ENCODE data around the gene NAGLU.

NAGLU gene

DNA sequence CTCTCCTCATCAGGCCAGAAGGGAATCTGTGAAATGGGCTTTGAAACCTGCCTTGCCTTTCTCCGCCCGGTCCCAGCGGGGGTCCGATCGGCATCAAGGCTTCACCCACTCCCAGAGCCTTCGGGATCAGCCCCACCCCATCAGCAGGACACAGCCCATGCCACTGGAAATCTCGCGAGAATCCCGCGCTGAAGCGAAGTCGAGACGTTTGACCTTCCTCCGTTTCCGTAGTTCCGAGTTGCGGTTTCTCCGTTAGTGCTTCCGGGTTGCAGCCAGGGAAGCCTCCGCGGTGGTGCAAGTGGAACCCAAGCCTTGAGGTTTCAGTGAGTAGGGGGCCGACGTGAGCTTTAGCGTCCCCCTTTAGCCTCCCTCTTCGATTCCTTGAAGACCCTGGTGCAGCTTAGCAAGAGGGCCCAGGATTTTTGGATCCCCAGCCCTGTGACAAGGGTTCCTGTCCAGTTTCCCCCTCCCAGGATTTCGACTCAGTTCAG lies 25.9 kb downstream of the NAGLU start, which contains the start of gene COASY:
Gene COASY (plus strand): TSS at position 252 of the 491 bp plus-strand sequence. CDS start 475 bp downstream, outside the sequence.
- Histone ChIP-seq H3K4me3 (ENCODE audit: low read depth, low read length) (peak within 1 kb of the TSS; percentile 95), H3K27me3 (ENCODE audit: insufficient read depth, low read depth, severe bottlenecking) (no peaks in the 10 kb centered on the region), H3K36me3 (peaks cover 37% of the 10 kb centered on the region), H3K27ac (peak within 1 kb of the TSS; percentile 85), H3K9me3 (ENCODE audit: severe bottlenecking) (no peaks in the 10 kb centered on the region)
- DNase-seq: peak; percentile 99
- TF ChIP-seq, protein P1, sequence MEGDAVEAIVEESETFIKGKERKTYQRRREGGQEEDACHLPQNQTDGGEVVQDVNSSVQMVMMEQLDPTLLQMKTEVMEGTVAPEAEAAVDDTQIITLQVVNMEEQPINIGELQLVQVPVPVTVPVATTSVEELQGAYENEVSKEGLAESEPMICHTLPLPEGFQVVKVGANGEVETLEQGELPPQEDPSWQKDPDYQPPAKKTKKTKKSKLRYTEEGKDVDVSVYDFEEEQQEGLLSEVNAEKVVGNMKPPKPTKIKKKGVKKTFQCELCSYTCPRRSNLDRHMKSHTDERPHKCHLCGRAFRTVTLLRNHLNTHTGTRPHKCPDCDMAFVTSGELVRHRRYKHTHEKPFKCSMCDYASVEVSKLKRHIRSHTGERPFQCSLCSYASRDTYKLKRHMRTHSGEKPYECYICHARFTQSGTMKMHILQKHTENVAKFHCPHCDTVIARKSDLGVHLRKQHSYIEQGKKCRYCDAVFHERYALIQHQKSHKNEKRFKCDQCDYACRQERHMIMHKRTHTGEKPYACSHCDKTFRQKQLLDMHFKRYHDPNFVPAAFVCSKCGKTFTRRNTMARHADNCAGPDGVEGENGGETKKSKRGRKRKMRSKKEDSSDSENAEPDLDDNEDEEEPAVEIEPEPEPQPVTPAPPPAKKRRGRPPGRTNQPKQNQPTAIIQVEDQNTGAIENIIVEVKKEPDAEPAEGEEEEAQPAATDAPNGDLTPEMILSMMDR (IDR thresholded peaks at IDR 0.05; ENCODE audit: low read depth, low read length): no peak

DNA sequence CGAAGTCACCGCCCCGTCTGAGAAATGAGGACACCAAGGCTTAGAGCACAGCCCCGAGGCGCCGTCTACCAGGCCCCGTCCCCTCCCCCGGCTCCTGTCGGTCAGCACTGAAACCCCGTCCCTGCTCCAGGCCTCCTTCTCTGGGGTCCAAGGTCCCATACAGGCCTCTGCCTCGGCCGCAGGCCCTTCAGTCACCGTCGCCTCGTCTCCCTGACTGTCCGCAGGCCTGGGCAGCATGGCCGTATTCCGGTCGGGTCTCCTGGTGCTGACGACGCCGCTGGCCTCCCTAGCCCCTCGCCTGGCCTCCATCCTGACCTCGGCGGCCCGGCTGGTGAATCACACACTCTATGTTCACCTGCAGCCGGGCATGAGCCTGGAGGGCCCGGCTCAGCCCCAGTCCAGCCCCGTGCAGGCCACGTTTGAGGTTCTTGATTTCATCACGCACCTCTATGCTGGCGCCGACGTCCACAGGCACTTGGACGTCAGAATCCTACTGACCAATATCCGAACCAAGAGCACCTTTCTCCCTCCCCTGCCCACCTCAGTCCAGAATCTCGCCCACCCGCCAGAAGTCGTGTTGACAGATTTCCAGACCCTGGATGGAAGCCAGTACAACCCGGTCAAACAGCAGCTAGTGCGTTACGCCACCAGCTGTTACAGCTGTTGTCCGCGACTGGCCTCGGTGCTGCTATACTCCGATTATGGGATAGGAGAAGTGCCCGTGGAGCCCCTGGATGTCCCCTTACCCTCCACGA lies 26.5 kb downstream of the NAGLU start:
- Histone ChIP-seq H3K4me3 (ENCODE audit: low read depth, low read length) (peak overlapping the region; percentile 95), H3K27ac (peak overlapping the region; percentile 85), H3K9me3 (ENCODE audit: severe bottlenecking) (no peaks in the 10 kb centered on the region), H3K36me3 (peaks cover 44% of the 10 kb centered on the region), H3K27me3 (ENCODE audit: insufficient read depth, low read depth, severe bottlenecking) (no peaks in the 10 kb centered on the region)
- TF ChIP-seq, protein P1 (IDR thresholded peaks at IDR 0.05; ENCODE audit: low read depth, low read length): no peak
- DNase-seq: peak; percentile 66

DNA sequence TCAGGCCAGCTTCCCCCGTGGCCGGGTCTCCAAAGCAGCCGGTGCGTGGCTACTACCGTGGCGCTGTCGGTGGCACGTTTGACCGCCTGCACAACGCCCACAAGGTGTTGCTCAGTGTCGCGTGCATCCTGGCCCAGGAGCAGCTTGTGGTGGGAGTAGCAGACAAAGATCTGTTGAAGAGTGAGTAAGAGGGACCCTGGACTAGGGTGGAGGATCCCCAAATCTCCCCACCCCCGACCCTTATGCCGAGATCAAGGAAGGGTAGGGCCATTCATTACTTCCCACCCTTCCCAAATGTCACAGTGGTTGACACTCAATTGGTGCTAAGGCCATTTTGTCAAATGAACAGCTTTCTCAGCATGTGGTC lies 27.1 kb downstream of the NAGLU start:
- peak; percentile 9 for DNase-seq
- Histone ChIP-seq H3K27ac (peak overlapping the region; percentile 85), H3K9me3 (ENCODE audit: severe bottlenecking) (no peaks in the 10 kb centered on the region), H3K27me3 (ENCODE audit: insufficient read depth, low read depth, severe bottlenecking) (no peaks in the 10 kb centered on the region), H3K4me3 (ENCODE audit: low read depth, low read length) (peak overlapping the region; percentile 95), H3K36me3 (peaks cover 48% of the 10 kb centered on the region)
- TF ChIP-seq, protein P1 (IDR thresholded peaks at IDR 0.05; ENCODE audit: low read depth, low read length): no peak

DNA sequence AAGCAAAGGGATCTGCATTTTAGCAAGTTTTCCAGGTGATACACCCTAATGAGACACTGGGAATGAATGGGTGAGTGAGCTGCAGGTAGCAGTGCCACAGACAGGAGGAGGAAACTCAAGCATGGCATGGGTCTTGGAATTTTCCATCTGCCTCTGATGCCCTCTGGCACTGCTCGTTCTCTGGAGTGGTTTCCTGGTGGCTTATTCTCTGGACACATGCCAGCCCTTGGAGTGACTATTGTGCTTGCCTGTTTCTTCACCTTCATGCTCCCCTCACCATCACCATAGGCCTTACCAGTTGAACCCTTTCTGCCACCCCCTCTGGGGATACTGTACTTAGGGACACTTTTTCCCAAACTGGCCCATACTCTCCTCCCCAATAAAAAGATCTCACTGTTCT lies 27.5 kb downstream of the NAGLU start:
- DNase-seq: no peak
- Histone ChIP-seq H3K36me3 (peaks cover 52% of the 10 kb centered on the region), H3K27ac (no peak overlapping the region), H3K4me3 (ENCODE audit: low read depth, low read length) (no peak overlapping the region), H3K27me3 (ENCODE audit: insufficient read depth, low read depth, severe bottlenecking) (no peaks in the 10 kb centered on the region), H3K9me3 (ENCODE audit: severe bottlenecking) (no peaks in the 10 kb centered on the region)
- TF ChIP-seq, protein P1 (IDR thresholded peaks at IDR 0.05; ENCODE audit: low read depth, low read length): no peak

DNA sequence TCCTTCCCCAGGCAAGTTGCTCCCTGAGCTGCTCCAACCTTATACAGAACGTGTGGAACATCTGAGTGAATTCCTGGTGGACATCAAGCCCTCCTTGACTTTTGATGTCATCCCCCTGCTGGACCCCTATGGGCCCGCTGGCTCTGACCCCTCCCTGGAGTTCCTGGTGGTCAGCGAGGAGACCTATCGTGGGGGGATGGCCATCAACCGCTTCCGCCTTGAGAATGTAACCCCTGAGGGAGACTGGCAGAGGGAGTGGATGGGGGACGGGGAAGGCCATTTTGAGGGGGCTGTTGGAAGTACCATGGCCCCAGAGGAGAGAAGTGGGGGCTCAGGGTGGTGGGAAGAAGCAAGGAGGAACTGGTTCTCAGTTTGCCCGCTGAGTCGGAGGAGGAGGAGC lies 27.9 kb downstream of the NAGLU start:
- TF ChIP-seq, protein P1 (IDR thresholded peaks at IDR 0.05; ENCODE audit: low read depth, low read length): no peak
- no peak overlapping the region for H3K4me3 ChIP-seq (ENCODE audit: low read depth, low read length)
- H3K27ac ChIP-seq: no peak overlapping the region
- DNase-seq: no peak
- no peaks in the 10 kb centered on the region for H3K27me3 ChIP-seq (ENCODE audit: insufficient read depth, low read depth, severe bottlenecking)
- H3K36me3 ChIP-seq: peaks cover 56% of the 10 kb centered on the region
- H3K9me3 ChIP-seq (ENCODE audit: severe bottlenecking): no peaks in the 10 kb centered on the region
